GM12878 (cell line): ENCODE measurements around the gene C20orf202. TPM values are rescaled to one million over a fixed set of nuclear protein-coding genes. Genes with fewer than 3 reads are reported as not detected.

Source experiments
- ATAC-seq: fragments of 200-7000 bp; cut with Tn5 transposase; 3 replicates; pipeline ENCODE4 v1.9.1; 2020; ENCODE audit warnings: mild to moderate bottlenecking, moderate library complexity
- BruUV-seq: library from RNA; stranded (reverse); fragments of 400-500 nt; replicated peaks from 2 replicates; lab custom pipeline; 2021; lab: Mats Ljungman, UMichigan
- CTCF ChIA-PET: fragments of 300-600 bp; sonication (Branson Sonifier 250); formaldehyde crosslinking; extraction: SDS; loops from one replicate; lab custom pipeline; 2021; ENCODE audit warnings: inconsistent platforms; lab: Yijun Ruan, JAX
- POLR2A ChIA-PET: fragments of 350-600 bp; formaldehyde crosslinking; extraction: SDS; loops from one replicate; lab custom pipeline; 2021; ENCODE audit warnings: inconsistent platforms; lab: Charles Lee
- RAD21 ChIA-PET: fragments of 300-600 bp; sonication (Branson Sonifier 250); formaldehyde crosslinking; loops from one replicate; lab custom pipeline; 2023; ENCODE audit warnings: antibody characterized with exemption; ENCODE audit not compliant: unreplicated experiment; lab: Charles Lee
- SMC1A ChIA-PET: fragments of 300-600 bp; sonication (Branson Sonifier 250); formaldehyde crosslinking; loops from one replicate; lab custom pipeline; 2023; ENCODE audit not compliant: unreplicated experiment, uncharacterized antibody; lab: Charles Lee
- DNase-seq: peaks from one replicate; pipeline ENCODE4 v3.0.0-alpha.2; 2011; ENCODE audit warnings: low read depth, low spot score
- FAIRE-seq: peaks from 3 replicates; lab custom pipeline; 2011; peaks lifted over from hg19 to GRCh38; lab: Jason Lieb, UNC
- H2AFZ ChIP-seq: 2 replicates; pipeline ENCODE4 v1.6.0; 2011; ENCODE audit warnings: low read depth, low read length, control low read depth; ENCODE audit not compliant: control insufficient read depth
- H3K27ac ChIP-seq: 2 replicates; pipeline ENCODE4 v1.5.1; 2011; ENCODE audit warnings: control low read depth; ENCODE audit not compliant: control insufficient read depth, insufficient read depth
- H3K27me3 ChIP-seq, 2 experiments: replicated peaks in 1 of 2; 2 replicates each; pipeline versions ENCODE4 v1.6.0 to v1.6.1; 2011; ENCODE audit warnings: low read length in 1 of 2; ENCODE audit not compliant: control insufficient read depth in 2 of 2, insufficient read depth in 2 of 2
- H3K36me3 ChIP-seq, 2 experiments: 2 replicates each; pipeline ENCODE4 v1.5.1; 2011; ENCODE audit warnings: low read length in 1 of 2; ENCODE audit not compliant: control insufficient read depth in 2 of 2, insufficient read depth in 2 of 2
- H3K4me1 ChIP-seq: 2 replicates; pipeline ENCODE4 v1.6.1; 2011; ENCODE audit warnings: mild to moderate bottlenecking, low read length, moderate library complexity, mixed read lengths; ENCODE audit not compliant: control insufficient read depth, insufficient read depth
- H3K4me2 ChIP-seq: 2 replicates; pipeline ENCODE4 v1.6.0; 2011; ENCODE audit warnings: control low read depth; ENCODE audit not compliant: control insufficient read depth, insufficient read depth
- H3K4me3 ChIP-seq: fragments of 200-600 bp; sonication (generic); 2 replicates; pipeline ENCODE4 v1.5.1; 2016
- H3K79me2 ChIP-seq: 2 replicates; pipeline ENCODE4 v1.6.0; 2011; ENCODE audit warnings: low read length; ENCODE audit not compliant: control insufficient read depth, insufficient read depth
- H3K9ac ChIP-seq: 2 replicates; pipeline ENCODE4 v1.8.0; 2011; ENCODE audit warnings: low read length, control low read depth, mixed read lengths; ENCODE audit not compliant: control insufficient read depth, insufficient read depth
- H3K9me3 ChIP-seq: replicated peaks from 3 replicates; pipeline ENCODE4 v1.5.1; 2011; ENCODE audit warnings: mild to moderate bottlenecking, low read length; ENCODE audit not compliant: control insufficient read depth, insufficient read depth
- H4K20me1 ChIP-seq: 2 replicates; pipeline ENCODE4 v1.6.0; 2011; ENCODE audit not compliant: control insufficient read depth, insufficient read depth
- BHLHE40 ChIP-seq, 2 experiments: fragments of 450-650 bp in 1 of 2; IDR thresholded peaks; 2 replicates each; pipeline ENCODE4 v1.6.1; 2011 to 2017; ENCODE audit warnings: low read depth in 2 of 2, borderline replicate concordance in 1 of 2, improper control_type of control experiment in 1 of 2, low read length in 1 of 2, mild to moderate bottlenecking in 1 of 2
- FOXK2 ChIP-seq: fragments of 450-650 bp; IDR thresholded peaks from 2 replicates; pipeline ENCODE4 v1.6.1; 2017; ENCODE audit warnings: mild to moderate bottlenecking, moderate library complexity
- IRF4 ChIP-seq: IDR thresholded peaks from 2 replicates; pipeline ENCODE4 v1.6.1; 2011; ENCODE audit warnings: low read depth, low read length
- PAX5 ChIP-seq: IDR thresholded peaks from 2 replicates; pipeline ENCODE4 v1.6.1; 2011; ENCODE audit warnings: low read depth, low read length, borderline replicate concordance
- PRDM15 ChIP-seq: fragments of 450-650 bp; formaldehyde crosslinking; IDR thresholded peaks from 2 replicates; pipeline ENCODE4 v1.4.0; 2020; ENCODE audit warnings: mild to moderate bottlenecking, moderate library complexity
- WRNIP1 ChIP-seq: IDR thresholded peaks from 2 replicates; pipeline ENCODE4 v1.6.1; 2011; ENCODE audit warnings: low read depth, low read length, improper control_type of control experiment, borderline replicate concordance
- WGBS: methylation state at CpG from one replicate; pipeline ENCODE4 v1.1.6; 2016; ENCODE audit warnings: low lambda C conversion rate; ENCODE audit not compliant: insufficient replicate concordance, insufficient coverage; ENCODE audit errors: missing lambda C conversion rate; 5-methylcytosine and 5-hydroxymethylcytosine counted together
- in situ Hi-C: fragments of 300-500 bp; cut with MboI; formaldehyde crosslinking; loops from 9 replicates; pipeline ENCODE4 v1.14.3; 2018; ENCODE audit warnings: mixed read lengths
- intact Hi-C: fragments of 100-400 bp; cut with micrococcal nuclease; formaldehyde crosslinking; loops from one replicate; pipeline ENCODE4 v1.14.2; 2022; ENCODE audit not compliant: unreplicated experiment
- polyA plus RNA-seq, 11 experiments: library from polyadenylated mRNA; depleted of rRNA in 4 of 11; unstranded in 6 of 11; stranded (reverse) in 5 of 11; fragments of >200 nt; fragmentation: Nextera tagmentation in 4 of 11; fragmentation: Illumina TruSeq in 1 of 11; extraction: Ambion mirVana in 4 of 11; extraction: Trizol in 1 of 11; gene quantifications; 1 replicate in 1 of 11; 2 replicates in 10 of 11; pipeline versions ENCODE4 v1.2.1 to v1.2.3, GENCODE V29; 2011 to 2016; ENCODE audit warnings: inconsistent platforms in 2 of 11, missing spikeins in 2 of 11, low read depth in 1 of 11
- total RNA-seq, 4 experiments: library from RNA; depleted of rRNA in 3 of 4; stranded (reverse); fragments of >200 nt in 3 of 4; fragmentation: Illumina TruSeq in 1 of 4; extraction: Trizol in 1 of 4; gene quantifications; 2 replicates each; pipeline versions ENCODE4 v1.2.1 to v1.2.3, GENCODE V29; 2013 to 2021

The C20orf202 gene
- total and polyA plus RNA-seq, 10 of the 15 experiments (the other 5 are each of a cell fraction or from before 2014, with no cell fraction given), result 0.04 TPM; not detected in 8

DNA sequence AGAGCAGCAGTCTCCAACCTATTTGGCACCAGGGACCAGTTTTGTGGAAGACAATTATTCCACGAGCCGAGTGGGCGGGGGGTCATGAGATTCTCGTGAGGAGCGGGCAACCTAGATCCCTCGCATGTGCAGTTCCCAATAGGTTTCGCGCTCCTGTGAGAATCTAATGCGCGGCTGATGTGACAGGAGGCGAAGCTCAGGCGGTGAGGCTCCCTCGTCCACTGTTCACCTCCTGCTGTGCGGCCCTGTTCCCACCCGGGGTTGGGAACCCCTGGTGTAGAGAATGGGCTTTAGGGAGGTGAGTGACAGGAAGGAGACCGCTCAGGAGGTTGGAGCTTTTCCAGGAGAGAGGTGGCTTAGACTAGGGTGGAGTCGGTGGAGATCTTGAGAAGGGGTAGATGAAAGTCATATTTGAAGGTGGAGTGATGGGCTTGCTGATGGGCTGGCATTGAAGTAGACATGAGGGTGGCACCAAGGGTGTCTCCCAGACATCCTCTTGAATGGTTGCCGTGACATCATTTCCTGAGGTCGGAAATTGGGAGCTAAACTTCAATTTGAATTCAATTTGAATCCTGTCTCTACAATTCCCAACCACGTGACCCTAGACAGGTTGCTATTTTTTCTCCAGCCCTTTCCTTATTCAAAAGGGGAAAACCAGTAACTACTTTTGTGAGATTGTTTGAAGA lies 21.1 kb downstream of the C20orf202 start:
- ChIA-PET POLR2A (no interaction called here), RAD21 (no interaction called here), SMC1A (no interaction called here), CTCF (interaction anchor here (1.0 to 1.2 kb wide), 2 partner anchors 11 to 13 kb away, joined by 3 read pairs; no protein-coding TSS in a partner anchor)
- BruUV-seq, result no TSS peak
- DNase-seq (no peak), ATAC-seq (no peak), FAIRE-seq (no peak)
- no peaks in the 10 kb centered on the region for H3K4me1 ChIP-seq
- H3K27me3 ChIP-seq, result peaks cover 0 to 2% of the 10 kb centered on the region in 2 experiments; a peak in 2 of 4 replicates
- H3K4me2 ChIP-seq, result no peak overlapping the region
- intact Hi-C loops, result no loop called here
- in situ Hi-C loops, result no loop called here
- H3K27ac ChIP-seq, result no peak overlapping the region
- no peak overlapping the region for H3K9ac ChIP-seq
- H3K79me2 ChIP-seq, result no peaks in the 10 kb centered on the region
- H4K20me1 ChIP-seq, result no peaks in the 10 kb centered on the region
- H3K9me3 ChIP-seq, result no peaks in the 10 kb centered on the region
- H2AFZ ChIP-seq, result no peak overlapping the region
- TF ChIP-seq BHLHE40 (IDR thresholded peaks at IDR 0.05; ENCODE audit: borderline replicate concordance in 1 of 2, low read depth in 2 of 2, low read length in 1 of 2) (no peak), FOXK2 (no peak), WRNIP1 (no peak), IRF4 (no peak), PRDM15 (CRISPR knock-in tag) (no peak), PAX5 (no peak)
- WGBS, result 79% methylated on average over 20 of the region's 20 CpGs
- H3K36me3 ChIP-seq, result no peaks in the 10 kb centered on the region
- no peak overlapping the region for H3K4me3 ChIP-seq
